H1 (cell line): ENCODE measurements around the gene ZNF337. TPM values are rescaled to one million over a fixed set of nuclear protein-coding genes. Genes with fewer than 3 reads are reported as not detected.

Source experiments
- CTCF ChIA-PET: fragments of 300-600 bp; sonication (Branson Sonifier 250); formaldehyde crosslinking; loops from one replicate; lab custom pipeline; 2021; ENCODE audit not compliant: partially characterized antibody; lab: Charles Lee
- POLR2A ChIA-PET: fragments of 300-600 bp; sonication (Branson Sonifier 250); formaldehyde crosslinking; loops from one replicate; lab custom pipeline; 2021; ENCODE audit warnings: inconsistent platforms; ENCODE audit not compliant: partially characterized antibody; lab: Charles Lee
- DNase-seq, 2 experiments: peaks; one replicate each; pipeline versions ENCODE4 v3.0.0 to v3.0.0-alpha.2; 2010 to 2022; ENCODE audit warnings: low spot score in 2 of 2, low read depth in 1 of 2, mixed read lengths in 1 of 2
- FAIRE-seq: peaks from 2 replicates; lab custom pipeline; 2011; peaks lifted over from hg19 to GRCh38; lab: Jason Lieb, UNC
- H2AFZ ChIP-seq: 2 replicates; pipeline ENCODE4 v1.8.1; 2012; ENCODE audit warnings: low read length, inconsistent platforms
- H2AK5ac ChIP-seq: 2 replicates; pipeline ENCODE4 v1.6.1; 2013; ENCODE audit warnings: low read depth, low read length
- H2BK120ac ChIP-seq: replicated peaks from 2 replicates; pipeline ENCODE3; 2013; ENCODE audit warnings: low read depth, low read length, inconsistent platforms
- H2BK12ac ChIP-seq: 2 replicates; pipeline ENCODE4 v1.6.1; 2013; ENCODE audit warnings: low read depth, low read length
- H2BK15ac ChIP-seq: 2 replicates; pipeline ENCODE4 v1.6.1; 2013; ENCODE audit warnings: low read length
- H2BK20ac ChIP-seq: 2 replicates; pipeline ENCODE4 v1.6.1; 2013; ENCODE audit warnings: low read length
- H2BK5ac ChIP-seq: 2 replicates; pipeline ENCODE4 v1.6.1; 2013; ENCODE audit warnings: low read depth, low read length
- H3K14ac ChIP-seq: 2 replicates; pipeline ENCODE4 v1.6.1; 2013; ENCODE audit warnings: inconsistent platforms; ENCODE audit not compliant: insufficient read length
- H3K18ac ChIP-seq: 2 replicates; pipeline ENCODE4 v1.6.1; 2013; ENCODE audit warnings: low read length; ENCODE audit errors: extremely low read depth
- H3K23ac ChIP-seq: 2 replicates; pipeline ENCODE4 v1.6.1; 2013; ENCODE audit warnings: inconsistent platforms; ENCODE audit not compliant: insufficient read length
- H3K23me2 ChIP-seq: 2 replicates; pipeline ENCODE4 v1.6.1; 2013; ENCODE audit warnings: low read depth, low read length
- H3K27ac ChIP-seq: 2 replicates; pipeline ENCODE4 v1.6.1; 2011; ENCODE audit warnings: low read depth, low read length, inconsistent platforms
- H3K27me3 ChIP-seq, 4 experiments: replicated peaks in 1 of 4; 1 replicate in 1 of 4; 2 replicates in 3 of 4; pipeline versions ENCODE4 v1.6.1 to v1.8.1; 2011 to 2013; ENCODE audit warnings: low read length in 3 of 4, mild to moderate bottlenecking in 3 of 4, inconsistent platforms in 2 of 4, mixed read lengths in 2 of 4, moderate library complexity in 1 of 4; ENCODE audit not compliant: control insufficient read depth in 3 of 4, insufficient read depth in 3 of 4; ENCODE audit errors: extremely low read depth in 1 of 4
- H3K36me3 ChIP-seq, 4 experiments: 2 replicates each; pipeline versions ENCODE4 v1.6.1 to v1.8.1; 2011 to 2013; ENCODE audit warnings: mild to moderate bottlenecking in 4 of 4, low read length in 3 of 4, moderate library complexity in 2 of 4, control low read depth in 1 of 4, inconsistent platforms in 1 of 4; ENCODE audit not compliant: insufficient read depth in 4 of 4, control insufficient read depth in 2 of 4
- H3K4ac ChIP-seq: replicated peaks from 2 replicates; pipeline ENCODE3; 2013; ENCODE audit warnings: low read length, low read depth, mixed read lengths, inconsistent platforms; ENCODE audit not compliant: insufficient read length
- H3K4me1 ChIP-seq, 4 experiments: replicated peaks in 1 of 4; 1 replicate in 1 of 4; 2 replicates in 3 of 4; pipeline versions ENCODE4 v1.6.1 to v1.8.1; 2011 to 2013; ENCODE audit warnings: low read length in 3 of 4, inconsistent platforms in 2 of 4, mixed read lengths in 1 of 4; ENCODE audit not compliant: insufficient read depth in 4 of 4, control insufficient read depth in 3 of 4
- H3K4me2 ChIP-seq, 2 experiments: 2 replicates each; pipeline versions ENCODE4 v1.6.1 to v1.8.1; 2011 to 2013; ENCODE audit warnings: low read depth in 2 of 2, low read length in 2 of 2, control low read depth in 1 of 2, inconsistent platforms in 1 of 2, mild to moderate bottlenecking in 1 of 2; ENCODE audit not compliant: insufficient read depth in 1 of 2
- H3K4me3 ChIP-seq, 4 experiments: fragments of 200-600, 300-600 bp in 1 of 4; sonication (generic), shearing (Covaris generic), sonication (Bioruptor Twin) in 1 of 4; 2 replicates each; pipeline versions ENCODE4 v1.5.1 to v1.8.1; 2011 to 2016; ENCODE audit warnings: low read length in 4 of 4, low read depth in 3 of 4, control low read depth in 2 of 4, inconsistent platforms in 2 of 4, mild to moderate bottlenecking in 2 of 4, mixed read lengths in 1 of 4, moderate library complexity in 1 of 4; ENCODE audit not compliant: insufficient read depth in 2 of 4; ENCODE audit errors: extremely low read depth in 1 of 4
- H3K56ac ChIP-seq: replicated peaks from 2 replicates; pipeline ENCODE3; 2013; ENCODE audit warnings: low read depth, mild to moderate bottlenecking, mixed read lengths, low read length, inconsistent platforms; ENCODE audit not compliant: insufficient read length
- H3K79me1 ChIP-seq: 2 replicates; pipeline ENCODE4 v1.6.1; 2013; ENCODE audit warnings: low read depth, low read length, control low read depth
- H3K79me2 ChIP-seq, 2 experiments: 2 replicates each; pipeline versions ENCODE4 v1.6.1 to v1.8.1; 2012 to 2013; ENCODE audit warnings: low read length in 2 of 2, mild to moderate bottlenecking in 2 of 2, inconsistent platforms in 1 of 2; ENCODE audit not compliant: insufficient read depth in 2 of 2, control insufficient read depth in 1 of 2
- H3K9ac ChIP-seq, 4 experiments: replicated peaks in 1 of 4; 1 replicate in 1 of 4; 2 replicates in 3 of 4; pipeline versions ENCODE4 v1.6.1 to v1.8.1; 2011 to 2013; ENCODE audit warnings: low read depth in 3 of 4, low read length in 3 of 4, control low read depth in 2 of 4, mild to moderate bottlenecking in 2 of 4, moderate library complexity in 2 of 4, inconsistent platforms in 1 of 4; ENCODE audit errors: extremely low read depth in 1 of 4
- H3K9me3 ChIP-seq, 2 experiments: 2 replicates each; pipeline versions ENCODE4 v1.6.1 to v1.8.1; 2012 to 2013; ENCODE audit warnings: mild to moderate bottlenecking in 2 of 2, moderate library complexity in 2 of 2, control low read depth in 1 of 2, inconsistent platforms in 1 of 2, low read depth in 1 of 2, low read length in 1 of 2, mixed read lengths in 1 of 2; ENCODE audit not compliant: insufficient read depth in 2 of 2
- H4K20me1 ChIP-seq, 2 experiments: replicated peaks in 1 of 2; 2 replicates each; pipeline versions ENCODE3 to v1.8.1; 2011 to 2013; ENCODE audit warnings: inconsistent platforms in 2 of 2, low read length in 2 of 2, mild to moderate bottlenecking in 1 of 2; ENCODE audit not compliant: insufficient read depth in 2 of 2, control insufficient read depth in 1 of 2
- H4K5ac ChIP-seq: 2 replicates; pipeline ENCODE4 v1.6.1; 2013; ENCODE audit warnings: low read length, low read depth, mixed read lengths, inconsistent platforms; ENCODE audit not compliant: insufficient read length
- H4K8ac ChIP-seq: 2 replicates; pipeline ENCODE4 v1.8.0; 2013; ENCODE audit warnings: mild to moderate bottlenecking, moderate library complexity, low read length, inconsistent platforms; ENCODE audit not compliant: insufficient read depth; ENCODE audit errors: extremely low read depth
- H4K91ac ChIP-seq: replicated peaks from 2 replicates; pipeline ENCODE3; 2013; ENCODE audit warnings: low read length, mixed read lengths, inconsistent platforms; ENCODE audit not compliant: insufficient read length
- GABPA ChIP-seq: IDR thresholded peaks from 2 replicates; pipeline ENCODE4 v1.6.1; 2011; ENCODE audit warnings: mild to moderate bottlenecking, low read length, moderate library complexity, borderline replicate concordance; ENCODE audit not compliant: insufficient read depth
- HDAC2 ChIP-seq, 2 experiments: fragments of 300-600 bp in 1 of 2; sonication (generic) in 1 of 2; IDR thresholded peaks; 2 replicates each; pipeline ENCODE4 v1.6.1; 2011 to 2012; ENCODE audit warnings: low read depth in 2 of 2, low read length in 2 of 2, mild to moderate bottlenecking in 2 of 2, moderate library complexity in 2 of 2, borderline replicate concordance in 1 of 2, inconsistent platforms in 1 of 2
- POU5F1 ChIP-seq: IDR thresholded peaks from 2 replicates; pipeline ENCODE4 v1.6.1; 2011; ENCODE audit warnings: low read depth, mild to moderate bottlenecking, low read length, moderate library complexity
- RAD21 ChIP-seq, 2 experiments: IDR thresholded peaks in 1 of 2; conservative IDR thresholded peaks in 1 of 2; 2 replicates each; pipeline ENCODE4 v1.6.1; 2011; ENCODE audit warnings: low read depth in 2 of 2, low read length in 2 of 2, improper control_type of control experiment in 1 of 2, inconsistent platforms in 1 of 2, mild to moderate bottlenecking in 1 of 2, moderate library complexity in 1 of 2
- SIN3A ChIP-seq, 2 experiments: IDR thresholded peaks in 1 of 2; conservative IDR thresholded peaks in 1 of 2; 2 replicates each; pipeline ENCODE4 v1.6.1; 2011 to 2012; ENCODE audit warnings: low read length in 2 of 2, improper control_type of control experiment in 1 of 2, low read depth in 1 of 2, mild to moderate bottlenecking in 1 of 2
- SUZ12 ChIP-seq: fragments of 200-600 bp; sonication (generic); IDR thresholded peaks from 2 replicates; pipeline ENCODE4 v1.6.1; 2012; ENCODE audit warnings: mild to moderate bottlenecking, inconsistent platforms, low read length, moderate library complexity, mixed read lengths
- WGBS, 2 experiments: shearing (Covaris generic) in 1 of 2; methylation state at CpG; one replicate each; pipeline versions ENCODE4 v1.1.6 to v1.1.7; 2013 to 2015; ENCODE audit warnings: low lambda C conversion rate in 2 of 2, mixed read lengths in 2 of 2, inconsistent platforms in 1 of 2, low coverage in 1 of 2, missing lambda C conversion rate in 1 of 2; ENCODE audit not compliant: insufficient replicate concordance in 2 of 2, insufficient coverage in 1 of 2, insufficient read length in 1 of 2; ENCODE audit errors: extremely low coverage in 1 of 2, missing lambda C conversion rate in 1 of 2; 5-methylcytosine and 5-hydroxymethylcytosine counted together
- polyA plus RNA-seq, 7 experiments: library from polyadenylated mRNA; depleted of rRNA in 3 of 7; stranded (reverse) in 5 of 7; unstranded in 2 of 7; fragments of >200 nt in 5 of 7; fragments of 200-250 nt in 2 of 7; gene quantifications; 1 replicate in 5 of 7; 2 replicates in 1 of 7; 4 replicates in 1 of 7; pipeline versions ENCODE4 v1.2.1 to v1.2.3, GENCODE V29; 2011 to 2013; ENCODE audit warnings: missing spikeins in 2 of 7, mixed read lengths in 2 of 7
- total RNA-seq: library from RNA; stranded (reverse); fragmentation: NEBNext Ultra II Directional; extraction: Animal tissue kit (Norgen Biotek cat#: 25700); gene quantifications from 2 replicates; pipeline ENCODE4 v1.2.1, GENCODE V29; 2021
- TF ChIP-seq, protein P1 (sequence below), 3 experiments: IDR thresholded peaks; 1 replicate in 2 of 3; 2 replicates in 1 of 3; pipeline versions ENCODE4 v1.5.1 to v1.6.1; 2011; ENCODE audit warnings: low read length in 3 of 3, mild to moderate bottlenecking in 3 of 3, inconsistent platforms in 2 of 3, low read depth in 1 of 3, moderate library complexity in 1 of 3; ENCODE audit not compliant: insufficient read depth in 1 of 3; ENCODE audit errors: control extremely low read depth in 1 of 3
- TF ChIP-seq, protein P2 (sequence below): IDR thresholded peaks from 2 replicates; pipeline ENCODE4 v1.6.1; 2012; ENCODE audit warnings: inconsistent platforms

The ZNF337 gene
- total and polyA plus RNA-seq, 2 of the 8 experiments (the other 6 are each of a cell fraction or from before 2014, with no cell fraction given) = 2.8 to 6.6 TPM

DNA sequence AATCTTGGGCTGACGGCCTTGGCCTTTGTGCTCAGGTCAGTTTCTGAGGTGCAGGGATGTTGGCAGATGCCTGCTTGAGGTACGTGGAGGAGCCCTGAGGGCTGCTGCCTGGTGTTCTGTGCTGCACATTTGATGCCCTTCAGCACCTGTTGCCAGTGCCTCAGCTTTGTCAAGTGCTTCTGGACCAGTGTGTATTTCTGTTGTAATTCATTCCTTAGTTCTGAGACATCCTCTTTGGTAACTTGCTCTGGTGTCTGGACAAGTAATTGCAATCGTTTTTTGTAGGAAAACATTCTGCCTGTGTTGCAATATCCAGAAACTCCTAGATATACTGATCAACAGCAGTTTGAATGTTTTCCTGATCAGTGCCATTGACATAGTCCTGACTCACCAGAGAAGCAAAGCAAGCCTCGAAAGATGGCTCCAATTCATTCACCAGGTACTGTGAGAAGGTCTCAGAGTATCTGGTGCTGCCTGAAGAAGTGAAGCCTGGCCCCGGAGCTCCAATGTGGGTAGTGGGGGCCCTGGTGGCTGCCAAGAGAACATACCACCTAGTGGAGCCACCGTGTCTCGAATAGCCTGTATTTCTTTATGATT, 26.7 kb downstream of the ZNF337 start:
- Histone ChIP-seq H4K8ac (no peak overlapping the region), H2AK5ac (no peak overlapping the region), H3K4me1 (no peaks in the 10 kb centered on the region; a peak in 1 of 7 replicates), H3K27me3 (no peaks in the 10 kb centered on the region), H3K36me3 (peaks cover 0 to 15% (median 4%) of the 10 kb centered on the region in 4 experiments; a peak in 4 of 8 replicates), H3K4ac (no peak overlapping the region), H2BK5ac (no peak overlapping the region), H3K9me3 (no peaks in the 10 kb centered on the region), H3K27ac (no peak overlapping the region), H3K4me2 (no peak overlapping the region), H2BK15ac (no peak overlapping the region), H4K20me1 (peaks cover 0 to 2% of the 10 kb centered on the region in 2 experiments), H3K79me1 (no peaks in the 10 kb centered on the region), H2AFZ (no peak overlapping the region), H4K5ac (no peak overlapping the region), H3K4me3 (no peak overlapping the region), H3K23me2 (no peaks in the 10 kb centered on the region), H3K9ac (no peak overlapping the region), H3K79me2 (no peaks in the 10 kb centered on the region), H2BK120ac (no peak overlapping the region), H3K23ac (no peak overlapping the region), H3K14ac (no peak overlapping the region), H4K91ac (no peak overlapping the region), H2BK20ac (no peak overlapping the region), H2BK12ac (no peak overlapping the region), H3K56ac (no peak overlapping the region)
- 83% methylated on average over 7 of the region's 7 CpGs; no CpG with 5 or more reads in 1 of the 2 experiments for WGBS, 2 experiments
- FAIRE-seq (peak; percentile 57), DNase-seq (no peak)
- CTCF ChIA-PET = interaction anchor here (0.7 to 2.5 kb wide), 6 partner anchors 8 to 200 kb away, joined by 3 to 12 read pairs (median 3); no protein-coding TSS in a partner anchor
- POLR2A ChIA-PET = no interaction called here
- TF ChIP-seq RAD21 (IDR thresholded peaks at IDR 0.05 in 1 of 2, conservative IDR thresholded peaks at IDR 0.05 in 1 of 2; ENCODE audit: low read depth in 2 of 2, low read length in 2 of 2) (peak; percentile 59 to 67), GABPA (no peak), SUZ12 (no peak), SIN3A (conservative IDR thresholded peaks at IDR 0.05 in 1 of 2, IDR thresholded peaks at IDR 0.05 in 1 of 2; ENCODE audit: low read depth in 1 of 2, low read length in 2 of 2) (no peak), POU5F1 (no peak), HDAC2 (IDR thresholded peaks at IDR 0.05; ENCODE audit: borderline replicate concordance in 1 of 2, low read depth in 2 of 2, low read length in 2 of 2) (no peak)
- TF ChIP-seq, protein P1, sequence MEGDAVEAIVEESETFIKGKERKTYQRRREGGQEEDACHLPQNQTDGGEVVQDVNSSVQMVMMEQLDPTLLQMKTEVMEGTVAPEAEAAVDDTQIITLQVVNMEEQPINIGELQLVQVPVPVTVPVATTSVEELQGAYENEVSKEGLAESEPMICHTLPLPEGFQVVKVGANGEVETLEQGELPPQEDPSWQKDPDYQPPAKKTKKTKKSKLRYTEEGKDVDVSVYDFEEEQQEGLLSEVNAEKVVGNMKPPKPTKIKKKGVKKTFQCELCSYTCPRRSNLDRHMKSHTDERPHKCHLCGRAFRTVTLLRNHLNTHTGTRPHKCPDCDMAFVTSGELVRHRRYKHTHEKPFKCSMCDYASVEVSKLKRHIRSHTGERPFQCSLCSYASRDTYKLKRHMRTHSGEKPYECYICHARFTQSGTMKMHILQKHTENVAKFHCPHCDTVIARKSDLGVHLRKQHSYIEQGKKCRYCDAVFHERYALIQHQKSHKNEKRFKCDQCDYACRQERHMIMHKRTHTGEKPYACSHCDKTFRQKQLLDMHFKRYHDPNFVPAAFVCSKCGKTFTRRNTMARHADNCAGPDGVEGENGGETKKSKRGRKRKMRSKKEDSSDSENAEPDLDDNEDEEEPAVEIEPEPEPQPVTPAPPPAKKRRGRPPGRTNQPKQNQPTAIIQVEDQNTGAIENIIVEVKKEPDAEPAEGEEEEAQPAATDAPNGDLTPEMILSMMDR (IDR thresholded peaks at IDR 0.05; ENCODE audit: control extremely low read depth in 1 of 3, insufficient read depth in 1 of 3, low read depth in 1 of 3, low read length in 3 of 3) = peak; percentile 18 to 51 (median 47)
- TF ChIP-seq, protein P2, sequence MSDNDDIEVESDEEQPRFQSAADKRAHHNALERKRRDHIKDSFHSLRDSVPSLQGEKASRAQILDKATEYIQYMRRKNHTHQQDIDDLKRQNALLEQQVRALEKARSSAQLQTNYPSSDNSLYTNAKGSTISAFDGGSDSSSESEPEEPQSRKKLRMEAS = no peak
- TF ChIP-seq, all 59 proteins: peak for 2
- H3K18ac ChIP-seq = no peak overlapping the region
